Panc1 (cell line): ENCODE measurements around the gene FANCC. TPM values are rescaled to one million over a fixed set of nuclear protein-coding genes. Genes with fewer than 3 reads are reported as not detected.

Experiments
- ATAC-seq: fragments of 200-7000 bp; cut with Tn5 transposase; 2 replicates; pipeline ENCODE4 v1.9.1; 2020; ENCODE audit warnings: mild to moderate bottlenecking, moderate library complexity
- BruUV-seq: library from RNA; stranded (reverse); fragments of 400-500 nt; replicated peaks from 2 replicates; lab custom pipeline; 2021; lab: Mats Ljungman, UMichigan
- CTCF ChIA-PET: fragments of 300-600 bp; sonication (Branson Sonifier 250); formaldehyde crosslinking; loops from one replicate; lab custom pipeline; 2022; ENCODE audit warnings: antibody characterized with exemption; lab: Charles Lee
- POLR2A ChIA-PET: fragments of 300-600 bp; sonication (Branson Sonifier 250); formaldehyde crosslinking; loops from one replicate; lab custom pipeline; 2022; ENCODE audit warnings: antibody characterized with exemption; lab: Charles Lee
- DNase-seq: peaks from one replicate; pipeline ENCODE4 v3.0.0-alpha.2; 2010; ENCODE audit warnings: low read depth, low spot score
- H3K27ac ChIP-seq: 2 replicates; pipeline ENCODE4 v1.5.1; 2011; ENCODE audit warnings: mild to moderate bottlenecking, low read length, inconsistent platforms
- H3K27me3 ChIP-seq: fragments of 200-500 bp; sonication (Bioruptor generic); 2 replicates; pipeline ENCODE4 v1.6.0; 2014; ENCODE audit warnings: low read length, inconsistent platforms; ENCODE audit not compliant: control insufficient read depth, insufficient read depth
- H3K36me3 ChIP-seq: fragments of 200-500 bp; sonication (Bioruptor generic); 2 replicates; pipeline ENCODE4 v1.5.1; 2014; ENCODE audit warnings: inconsistent platforms, mild to moderate bottlenecking, low read length, moderate library complexity; ENCODE audit not compliant: control insufficient read depth, insufficient read depth
- H3K4me1 ChIP-seq: 2 replicates; pipeline ENCODE4 v1.5.1; 2011; ENCODE audit warnings: inconsistent platforms, mild to moderate bottlenecking, low read length, moderate library complexity; ENCODE audit not compliant: control insufficient read depth, insufficient read depth
- H3K4me3 ChIP-seq, 2 experiments: 2 replicates each; pipeline ENCODE4 v1.5.1; 2011 to 2012; ENCODE audit warnings: low read depth in 2 of 2, low read length in 2 of 2, mild to moderate bottlenecking in 2 of 2, inconsistent platforms in 1 of 2, moderate library complexity in 1 of 2
- H3K9me3 ChIP-seq: fragments of 200-500 bp; sonication (Bioruptor generic); 2 replicates; pipeline ENCODE4 v1.5.1; 2014; ENCODE audit warnings: low read depth, mild to moderate bottlenecking, inconsistent platforms, low read length, moderate library complexity; ENCODE audit not compliant: control insufficient read depth, insufficient read depth
- CTCF ChIP-seq: fragments of 450-650 bp; IDR thresholded peaks from 2 replicates; pipeline ENCODE4 v1.5.1; 2017; ENCODE audit warnings: mild to moderate bottlenecking
- POLR2AphosphoS5 ChIP-seq: IDR thresholded peaks from 2 replicates; pipeline ENCODE4 v1.6.1; 2012; ENCODE audit warnings: mild to moderate bottlenecking, low read depth, low read length, moderate library complexity
- REST ChIP-seq, 2 experiments: IDR thresholded peaks; 2 replicates each; pipeline ENCODE4 v1.6.1; 2011 to 2012; ENCODE audit warnings: low read depth in 2 of 2, control low read depth in 1 of 2, low read length in 1 of 2, mild to moderate bottlenecking in 1 of 2, moderate library complexity in 1 of 2; ENCODE audit not compliant: insufficient read depth in 1 of 2
- SIN3A ChIP-seq: IDR thresholded peaks from 2 replicates; pipeline ENCODE4 v1.6.1; 2012; ENCODE audit warnings: low read depth, mild to moderate bottlenecking, low read length, moderate library complexity, borderline replicate concordance; ENCODE audit not compliant: insufficient read depth
- TCF7L2 ChIP-seq: IDR thresholded peaks from 2 replicates; pipeline ENCODE4 v1.6.1; 2011; ENCODE audit warnings: mild to moderate bottlenecking, low read depth, low read length, inconsistent platforms
- in situ Hi-C: cut with HindIII; loops from 2 replicates; pipeline ENCODE4 v1.10.0; 2016; ENCODE audit warnings: low sequenced_read_pairs, low pct_unique_long_range_greater_than_20kb
- intact Hi-C: fragments of 100-400 bp; cut with micrococcal nuclease; formaldehyde crosslinking; loops from one replicate; pipeline ENCODE4 v1.10.0; 2022; ENCODE audit not compliant: unreplicated experiment
- total RNA-seq: library from RNA; stranded (reverse); gene quantifications from one replicate; pipeline ENCODE4 v1.2.1, GENCODE V29; 2021; ENCODE audit not compliant: unreplicated experiment

The FANCC gene
- total RNA-seq, 1 experiment from 2014 or later: 17.8 TPM

- ChIA-PET POLR2A (no interaction called here), CTCF (no interaction called here)
- TF ChIP-seq CTCF (no peak), REST (IDR thresholded peaks at IDR 0.05; ENCODE audit: insufficient read depth in 1 of 2, low read depth in 2 of 2, low read length in 1 of 2) (peak in 1 of 2 experiments; percentile 19; a peak in 1 of 4 replicates), POLR2AphosphoS5 (no peak)
- no peaks in the 10 kb centered on the region; the same call in none of the 2 replicates for H3K4me1 ChIP-seq
- intact Hi-C loops (no loop called here), in situ Hi-C loops (no loop called here)
- no peaks in the 10 kb centered on the region for H3K9me3 ChIP-seq
- H3K36me3 ChIP-seq: no peaks in the 10 kb centered on the region; the same call in 1 of the 2 replicates
- BruUV-seq: no TSS peak
- no peaks in the 10 kb centered on the region for H3K27me3 ChIP-seq
- H3K27ac ChIP-seq: no peak overlapping the region
- no peak overlapping the region for H3K4me3 ChIP-seq
- ATAC-seq: no peak; the same call in 1 of the 2 replicates
- DNase-seq: no peak
These were observed 234.3 kb downstream of the FANCC start for GRCh38 chr9:95083086-95083768.

- H3K27me3 ChIP-seq: no peaks in the 10 kb centered on the region
- in situ Hi-C loops (no loop called here), intact Hi-C loops (no loop called here)
- ATAC-seq (no peak), DNase-seq (no peak)
- H3K4me1 ChIP-seq: no peaks in the 10 kb centered on the region; the same call in none of the 2 replicates
- no peaks in the 10 kb centered on the region; the same call in 1 of the 2 replicates for H3K36me3 ChIP-seq
- no peak overlapping the region for H3K4me3 ChIP-seq
- TF ChIP-seq REST (IDR thresholded peaks at IDR 0.05; ENCODE audit: insufficient read depth in 1 of 2, low read depth in 2 of 2, low read length in 1 of 2) (no peak), TCF7L2 (no peak), CTCF (no peak), POLR2AphosphoS5 (no peak), SIN3A (no peak)
- ChIA-PET POLR2A (no interaction called here), CTCF (no interaction called here)
- H3K9me3 ChIP-seq: no peaks in the 10 kb centered on the region
- no TSS peak for BruUV-seq
- H3K27ac ChIP-seq: no peak overlapping the region
These were observed 235.0 kb downstream of the FANCC start for GRCh38 chr9:95082401-95083084.
